MCF 10A (cell line): Measurements from ENCODE around the gene NKX3-2. TPM values are rescaled to one million over a fixed set of nuclear protein-coding genes. Genes with fewer than 3 reads are reported as not detected.

Experiments
- BruUV-seq: library from RNA; stranded (reverse); fragments of 400-500 nt; replicated peaks from 2 replicates; lab custom pipeline; 2021; lab: Mats Ljungman, UMichigan
- CTCF ChIA-PET: fragments of 300-600 bp; sonication (Branson Sonifier 250); formaldehyde crosslinking; extraction: SDS; loops from one replicate; lab custom pipeline; 2021; ENCODE audit warnings: antibody characterized with exemption, inconsistent platforms; lab: Yijun Ruan, JAX
- POLR2A ChIA-PET: fragments of 300-600, 350-650 bp; sonication (Branson Sonifier 250); formaldehyde crosslinking; extraction: SDS; loops from one replicate; lab custom pipeline; 2020; ENCODE audit warnings: antibody characterized with exemption, inconsistent platforms; lab: Yijun Ruan, JAX
- DNase-seq: peaks from one replicate; pipeline ENCODE4 v3.0.0-alpha.2; 2018; ENCODE audit not compliant: unreplicated experiment
- H3K27ac Mint-ChIP-seq: one replicate; pipeline ENCODE4 v1.8.0; 2022; ENCODE audit warnings: mild to moderate bottlenecking, low read depth, mixed read lengths; ENCODE audit not compliant: unreplicated experiment
- H3K27me3 Mint-ChIP-seq: one replicate; pipeline ENCODE4 v1.8.0; 2022; ENCODE audit warnings: mixed read lengths; ENCODE audit not compliant: insufficient read depth, unreplicated experiment
- H3K36me3 Mint-ChIP-seq: one replicate; pipeline ENCODE4 v1.8.0; 2022; ENCODE audit warnings: mild to moderate bottlenecking, moderate library complexity, mixed read lengths; ENCODE audit not compliant: insufficient read depth, unreplicated experiment
- H3K4me1 Mint-ChIP-seq: one replicate; pipeline ENCODE4 v1.8.0; 2022; ENCODE audit warnings: mixed read lengths; ENCODE audit not compliant: insufficient read depth, unreplicated experiment
- H3K4me3 Mint-ChIP-seq: one replicate; pipeline ENCODE4 v1.8.0; 2022; ENCODE audit warnings: mild to moderate bottlenecking, moderate library complexity, mixed read lengths; ENCODE audit not compliant: unreplicated experiment
- H3K9me3 Mint-ChIP-seq: one replicate; pipeline ENCODE4 v1.8.0; 2022; ENCODE audit warnings: mixed read lengths; ENCODE audit not compliant: unreplicated experiment
- intact Hi-C: fragments of 100-400 bp; cut with micrococcal nuclease; formaldehyde crosslinking; loops from 2 replicates; pipeline ENCODE4 v1.14.1; 2022
- total RNA-seq: library from RNA; stranded (reverse); gene quantifications from 2 replicates; pipeline ENCODE4 v1.2.3, GENCODE V29; 2022
- TF ChIP-seq, protein P1 (sequence below): fragments of 200-600 bp; IDR thresholded peaks from one replicate; pipeline ENCODE4 v1.8.0; 2022; ENCODE audit warnings: antibody characterized with exemption, mild to moderate bottlenecking; ENCODE audit not compliant: unreplicated experiment

NKX3-2 gene
- total RNA-seq, 1 experiment from 2014 or later, result 0.42 TPM

DNA sequence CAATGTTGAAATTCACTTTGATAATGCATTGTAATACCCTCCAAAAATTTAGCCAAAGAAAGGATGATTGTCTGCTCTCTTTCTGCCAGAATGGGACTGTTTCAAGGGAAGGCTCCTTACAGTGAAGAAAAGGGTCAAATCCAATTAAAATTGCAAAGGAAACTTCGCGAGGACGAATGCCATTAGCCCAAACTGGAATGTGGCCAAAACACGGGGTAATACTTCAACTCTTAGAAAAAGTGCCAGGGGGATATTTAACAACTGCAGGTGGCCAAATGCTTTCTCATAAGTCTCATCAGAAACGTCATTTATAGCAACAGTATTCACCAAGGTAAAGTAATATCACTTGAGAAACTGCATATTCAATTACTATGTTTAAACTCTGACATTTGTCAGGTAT, 29.0 kb downstream of the NKX3-2 start:
- intact Hi-C loops, result no loop called here
- no peaks in the 10 kb centered on the region for H3K9me3 Mint-ChIP-seq
- H3K4me3 Mint-ChIP-seq, result no peak overlapping the region
- no peaks in the 10 kb centered on the region for H3K27me3 Mint-ChIP-seq
- no TSS peak for BruUV-seq
- no peaks in the 10 kb centered on the region for H3K36me3 Mint-ChIP-seq
- CTCF ChIA-PET, result interaction anchor here (0.6 kb wide), 1 partner anchor 10 kb away, joined by 3 read pairs; no protein-coding TSS in a partner anchor
- POLR2A ChIA-PET, result no interaction called here
- H3K4me1 Mint-ChIP-seq, result no peaks in the 10 kb centered on the region
- DNase-seq, result no peak
- no peak overlapping the region for H3K27ac Mint-ChIP-seq
- TF ChIP-seq, protein P1, sequence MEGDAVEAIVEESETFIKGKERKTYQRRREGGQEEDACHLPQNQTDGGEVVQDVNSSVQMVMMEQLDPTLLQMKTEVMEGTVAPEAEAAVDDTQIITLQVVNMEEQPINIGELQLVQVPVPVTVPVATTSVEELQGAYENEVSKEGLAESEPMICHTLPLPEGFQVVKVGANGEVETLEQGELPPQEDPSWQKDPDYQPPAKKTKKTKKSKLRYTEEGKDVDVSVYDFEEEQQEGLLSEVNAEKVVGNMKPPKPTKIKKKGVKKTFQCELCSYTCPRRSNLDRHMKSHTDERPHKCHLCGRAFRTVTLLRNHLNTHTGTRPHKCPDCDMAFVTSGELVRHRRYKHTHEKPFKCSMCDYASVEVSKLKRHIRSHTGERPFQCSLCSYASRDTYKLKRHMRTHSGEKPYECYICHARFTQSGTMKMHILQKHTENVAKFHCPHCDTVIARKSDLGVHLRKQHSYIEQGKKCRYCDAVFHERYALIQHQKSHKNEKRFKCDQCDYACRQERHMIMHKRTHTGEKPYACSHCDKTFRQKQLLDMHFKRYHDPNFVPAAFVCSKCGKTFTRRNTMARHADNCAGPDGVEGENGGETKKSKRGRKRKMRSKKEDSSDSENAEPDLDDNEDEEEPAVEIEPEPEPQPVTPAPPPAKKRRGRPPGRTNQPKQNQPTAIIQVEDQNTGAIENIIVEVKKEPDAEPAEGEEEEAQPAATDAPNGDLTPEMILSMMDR, result no peak

DNA sequence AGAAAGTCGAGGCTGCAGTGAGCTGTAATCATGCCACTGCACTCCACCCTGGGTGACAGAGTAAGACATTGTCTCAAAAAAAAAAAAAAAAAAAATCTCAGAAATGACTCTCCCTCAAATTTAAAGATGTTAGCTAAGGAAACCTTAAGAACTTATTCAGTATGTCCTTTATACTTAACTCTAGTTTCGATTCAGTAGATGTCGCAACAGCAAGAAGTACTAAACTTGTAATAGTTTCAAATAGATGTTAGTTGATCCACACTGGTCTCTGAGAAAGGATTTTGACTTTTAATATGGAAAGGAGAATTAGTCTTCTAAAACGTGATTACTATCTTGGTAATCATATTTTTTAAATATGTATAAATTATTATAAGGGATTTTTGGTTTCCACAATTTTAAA, 29.6 kb downstream of the NKX3-2 start:
- H3K4me3 Mint-ChIP-seq, result no peak overlapping the region
- ChIA-PET POLR2A (no interaction called here), CTCF (interaction anchor here (0.6 kb wide), 1 partner anchor 10 kb away, joined by 3 read pairs; no protein-coding TSS in a partner anchor)

DNA sequence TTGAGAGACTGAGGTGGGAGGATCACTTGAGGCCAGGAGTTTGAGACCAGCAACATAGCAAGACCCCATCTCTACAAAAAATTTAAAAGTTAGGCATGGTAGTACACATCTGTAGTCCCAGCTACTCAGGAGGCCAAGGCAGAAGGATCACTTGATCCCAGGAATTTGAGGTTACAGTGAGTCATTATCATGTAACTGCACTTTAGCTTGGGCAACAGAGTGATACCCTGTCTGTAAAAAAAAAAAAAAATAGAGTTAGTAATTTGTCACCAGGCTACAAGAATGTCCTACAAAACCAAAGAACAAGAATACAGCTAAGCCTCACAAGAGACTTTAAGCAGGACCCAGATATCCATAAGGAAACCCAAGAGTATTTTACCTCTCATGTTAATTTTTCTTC, 33.2 kb downstream of the NKX3-2 start:
- TF ChIP-seq, protein P1, result no peak
- intact Hi-C loops, result no loop called here
- Mint-ChIP-seq H3K36me3 (no peaks in the 10 kb centered on the region), H3K27me3 (no peaks in the 10 kb centered on the region), H3K9me3 (no peaks in the 10 kb centered on the region), H3K27ac (no peak overlapping the region), H3K4me1 (no peaks in the 10 kb centered on the region), H3K4me3 (no peak overlapping the region)
- peak; percentile 21 for DNase-seq
- POLR2A ChIA-PET, result no interaction called here
- no TSS peak for BruUV-seq
- CTCF ChIA-PET, result interaction anchor here (1.3 kb wide), 1 partner anchor 658 kb away, joined by 8 read pairs; no protein-coding TSS in a partner anchor

More for the DNA sequence above, 29.6 kb downstream of the NKX3-2 start:
- intact Hi-C loops, result no loop called here
- no peaks in the 10 kb centered on the region for H3K9me3 Mint-ChIP-seq
- DNase-seq, result no peak
- no peaks in the 10 kb centered on the region for H3K27me3 Mint-ChIP-seq
- TF ChIP-seq, protein P1, result no peak
- H3K27ac Mint-ChIP-seq, result no peak overlapping the region
- BruUV-seq, result no TSS peak
- H3K36me3 Mint-ChIP-seq, result no peaks in the 10 kb centered on the region
- no peaks in the 10 kb centered on the region for H3K4me1 Mint-ChIP-seq

DNA sequence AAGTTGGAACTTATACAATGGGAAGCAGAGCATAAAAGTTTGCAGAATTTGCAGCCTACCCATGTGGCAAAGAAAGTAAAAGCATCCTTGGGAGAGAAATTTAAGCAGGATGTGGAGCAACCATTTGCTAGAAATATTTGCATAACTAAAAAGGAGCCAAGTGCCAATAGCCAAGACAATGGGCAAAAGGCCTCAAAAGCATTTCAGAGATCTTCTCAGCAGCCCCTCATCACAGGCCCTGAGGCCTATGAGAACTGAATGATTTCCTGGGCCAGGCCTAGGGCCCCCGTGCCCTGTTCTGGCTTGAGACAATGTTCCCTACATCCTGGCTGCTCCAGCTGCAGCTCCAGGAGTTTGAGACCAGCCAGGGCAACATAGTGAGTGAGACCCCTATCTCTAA, 34.9 kb downstream of the NKX3-2 start:
- no TSS peak for BruUV-seq
- Mint-ChIP-seq H3K4me3 (no peak overlapping the region), H3K4me1 (no peaks in the 10 kb centered on the region), H3K36me3 (no peaks in the 10 kb centered on the region), H3K27me3 (no peaks in the 10 kb centered on the region), H3K9me3 (no peaks in the 10 kb centered on the region), H3K27ac (no peak overlapping the region)
- no peak for DNase-seq
- ChIA-PET CTCF (interaction anchor here (0.6 kb wide), 1 partner anchor 101 kb away, joined by 3 read pairs; no protein-coding TSS in a partner anchor), POLR2A (no interaction called here)
- intact Hi-C loops, result no loop called here
- TF ChIP-seq, protein P1, result no peak
